Mucosa of descending colon (tissue), 3 donors: ENCODE data around the gene NRN1L. TPM values are rescaled to one million over a fixed set of nuclear protein-coding genes. Genes with fewer than 3 reads are reported as not detected.
A peak's percentile ranks its signal among the peaks of the same experiment; 100 is the strongest.

Experiments
- ATAC-seq: fragments of 200-7000 bp; cut with Tn5 transposase; one replicate; pipeline ENCODE4 v1.9.1; 2020; ENCODE audit warnings: mild to moderate bottlenecking, moderate library complexity
- DNase-seq, 3 donors: peaks; one replicate each; pipeline ENCODE4 v3.0.0-alpha.2; 2020
- H3K36me3 ChIP-seq: fragments of 200-600 bp; one replicate; pipeline ENCODE4 v1.8.0; 2021; ENCODE audit warnings: low read depth, mild to moderate bottlenecking
- H3K4me1 ChIP-seq: fragments of 200-600 bp; one replicate; pipeline ENCODE4 v1.8.0; 2021; ENCODE audit warnings: low read depth, mild to moderate bottlenecking
- H3K4me3 ChIP-seq: fragments of 200-600 bp; one replicate; pipeline ENCODE4 v1.8.0; 2021; ENCODE audit warnings: mild to moderate bottlenecking
- H3K9me3 ChIP-seq: fragments of 200-600 bp; one replicate; pipeline ENCODE4 v1.8.0; 2021; ENCODE audit warnings: mild to moderate bottlenecking
- CTCF ChIP-seq: fragments of 200-600 bp; IDR thresholded peaks from one replicate; pipeline ENCODE4 v1.8.0; 2022; ENCODE audit warnings: antibody characterized with exemption, mild to moderate bottlenecking
- intact Hi-C, 2 donors: fragments of 100-400 bp; cut with DNase I in 1 of 2; cut with micrococcal nuclease in 1 of 2; formaldehyde crosslinking; loops; one replicate each; pipeline versions ENCODE4 v1.11.0 to v1.11.1; 2022; cut with DNase I, micrococcal nuclease
- total RNA-seq, 3 donors: library from RNA; stranded (reverse); fragmentation: NEBNext Ultra II Directional in 2 of 3; extraction: Animal tissue kit (Norgen Biotek cat#: 25700) in 2 of 3; gene quantifications; one replicate each; pipeline versions ENCODE4 v1.2.1 to v1.2.4, GENCODE V29; 2021 to 2023
- donor health status: DM: no; HTN: no; CAD: no; lungs with moderate emphysema.
- donor health status: DM: no; HTN: no; CAD: no.
- donor health status: DM: no; HTN: yes; CAD: no.

Gene NRN1L
- total RNA-seq, 3 donors from 2014 or later = 0.49 to 0.99 TPM; not detected in 1

GRCh38 chr16:67881621-67882161, 3.0 kb upstream of the NRN1L start:
- H3K4me3 ChIP-seq = no peak overlapping the region
- no peak for ATAC-seq
- no peaks in the 10 kb centered on the region for H3K4me1 ChIP-seq
- intact Hi-C loops = loop anchor here in 1 of 2 donors (10.0 kb wide), 1 partner anchor 53 kb away; the partner anchor contains the start of genes CTRL and PSMB10
- H3K9me3 ChIP-seq = no peaks in the 10 kb centered on the region
- no peak for TF ChIP-seq CTCF
- H3K36me3 ChIP-seq = peaks cover 29% of the 10 kb centered on the region
- no peak for DNase-seq

- no peak overlapping the region for H3K4me3 ChIP-seq
- ATAC-seq (no peak), DNase-seq (no peak)
- TF ChIP-seq CTCF = no peak
- H3K9me3 ChIP-seq = no peaks in the 10 kb centered on the region
- no peaks in the 10 kb centered on the region for H3K4me1 ChIP-seq
- intact Hi-C loops = loop anchor here in 1 of 2 donors (10.0 kb wide), 1 partner anchor 52 kb away; the partner anchor contains the start of genes CTRL and PSMB10
- peaks cover 22% of the 10 kb centered on the region for H3K36me3 ChIP-seq
Observed at GRCh38 chr16:67882374-67883145, 2.1 kb upstream of the NRN1L start.

GRCh38 chr16:67883146-67883871, 1.4 kb upstream of the NRN1L start:
- Histone ChIP-seq H3K4me1 (no peaks in the 10 kb centered on the region), H3K9me3 (no peaks in the 10 kb centered on the region), H3K36me3 (peaks cover 17% of the 10 kb centered on the region), H3K4me3 (no peak overlapping the region)
- no peak for TF ChIP-seq CTCF
- ATAC-seq (peak; percentile 75), DNase-seq (no peak)
- intact Hi-C loops = loop anchor here in 1 of 2 donors (10.0 kb wide), 1 partner anchor 51 kb away; the partner anchor contains the start of genes CTRL and PSMB10

GRCh38 chr16:67883872-67884261, 818 bp upstream of the NRN1L start:
- Histone ChIP-seq H3K4me3 (no peak overlapping the region), H3K36me3 (peaks cover 13% of the 10 kb centered on the region), H3K4me1 (no peaks in the 10 kb centered on the region), H3K9me3 (no peaks in the 10 kb centered on the region)
- TF ChIP-seq CTCF = peak; percentile 78
- peak; percentile 73 for ATAC-seq
- intact Hi-C loops = loop anchor here in 1 of 2 donors (10.0 kb wide), 1 partner anchor 51 kb away; the partner anchor contains the start of genes CTRL and PSMB10
- peak in 2 of 3 donors; percentile 77 to 79 for DNase-seq

- Histone ChIP-seq H3K9me3 (no peaks in the 10 kb centered on the region), H3K36me3 (peaks cover under 1% of the 10 kb centered on the region), H3K4me3 (no peak overlapping the region), H3K4me1 (no peaks in the 10 kb centered on the region)
- intact Hi-C loops = loop anchor here in 1 of 2 donors (10.0 kb wide), 1 partner anchor 49 kb away; the partner anchor contains the start of genes CTRL and PSMB10
- no peak for TF ChIP-seq CTCF
- DNase-seq (no peak), ATAC-seq (no peak)
Observed at GRCh38 chr16:67885545-67885944, 860 bp downstream of the NRN1L start.
